ENCODE data around the gene CFAP46.
"Not testable (repeated sequence)": the region's sequence is repeated elsewhere in the genome, so short reads cannot be mapped to it uniquely, and the experiment has no call there.

The CFAP46 gene

GRCh38 chr10:132804785-132805426, 137.5 kb downstream of the CFAP46 start:
- WGBS, 2 experiments (ENCODE audit: insufficient coverage in 2 of 2), result 82 to 84% methylated on average over 21 to 22 of the region's 23 CpGs
- H3K9me3 ChIP-seq (ENCODE audit: control insufficient read depth, low read length), result peaks cover 2% of the 10 kb centered on the region
- no peak overlapping the region for H3K27ac ChIP-seq (ENCODE audit: low read depth, low read length, severe bottlenecking)
- H3K36me3 ChIP-seq (ENCODE audit: control insufficient read depth, insufficient read depth, low read length), result no peaks in the 10 kb centered on the region
- H3K4me1 ChIP-seq (ENCODE audit: control insufficient read depth, insufficient read depth, low read length, poor library complexity, severe bottlenecking), result no peaks in the 10 kb centered on the region
- no peak overlapping the region for H3K4me3 ChIP-seq (ENCODE audit: extremely low read depth, insufficient read depth, low read length, poor library complexity, severe bottlenecking)

- H3K36me3 ChIP-seq (ENCODE audit: control insufficient read depth, insufficient read depth, low read length), result no peaks in the 10 kb centered on the region
- no peak overlapping the region for H3K4me3 ChIP-seq (ENCODE audit: extremely low read depth, insufficient read depth, low read length, poor library complexity, severe bottlenecking)
- H3K9me3 ChIP-seq (ENCODE audit: control insufficient read depth, low read length), result peaks cover 2% of the 10 kb centered on the region
- WGBS, 2 experiments (ENCODE audit: insufficient coverage in 2 of 2), result 82% methylated on average over 3 of the region's 11 CpGs; no CpG with 5 or more reads in 1 of the 2 experiments
- H3K27ac ChIP-seq (ENCODE audit: low read depth, low read length, severe bottlenecking), result no peak overlapping the region
- H3K4me1 ChIP-seq (ENCODE audit: control insufficient read depth, insufficient read depth, low read length, poor library complexity, severe bottlenecking), result no peaks in the 10 kb centered on the region
These were observed 138.1 kb downstream of the CFAP46 start for GRCh38 chr10:132804287-132804686.

GRCh38 chr10:132803416-132804210, 138.8 kb downstream of the CFAP46 start:
- peaks cover 2% of the 10 kb centered on the region for H3K9me3 ChIP-seq (ENCODE audit: control insufficient read depth, low read length)
- 94 to 95% methylated on average over 21 to 29 of the region's 34 CpGs for WGBS, 2 experiments (ENCODE audit: insufficient coverage in 2 of 2)
- no peaks in the 10 kb centered on the region for H3K36me3 ChIP-seq (ENCODE audit: control insufficient read depth, insufficient read depth, low read length)
- H3K4me3 ChIP-seq (ENCODE audit: extremely low read depth, insufficient read depth, low read length, poor library complexity, severe bottlenecking), result no peak overlapping the region
- no peaks in the 10 kb centered on the region for H3K4me1 ChIP-seq (ENCODE audit: control insufficient read depth, insufficient read depth, low read length, poor library complexity, severe bottlenecking)
- H3K27ac ChIP-seq (ENCODE audit: low read depth, low read length, severe bottlenecking), result no peak overlapping the region

GRCh38 chr10:132802694-132803320, 139.6 kb downstream of the CFAP46 start:
- H3K27ac ChIP-seq (ENCODE audit: low read depth, low read length, severe bottlenecking), result no peak overlapping the region
- 83 to 86% methylated on average over 9 to 14 of the region's 16 CpGs for WGBS, 2 experiments (ENCODE audit: insufficient coverage in 2 of 2)
- H3K36me3 ChIP-seq (ENCODE audit: control insufficient read depth, insufficient read depth, low read length), result no peaks in the 10 kb centered on the region
- peaks cover 2% of the 10 kb centered on the region for H3K9me3 ChIP-seq (ENCODE audit: control insufficient read depth, low read length)
- no peaks in the 10 kb centered on the region for H3K4me1 ChIP-seq (ENCODE audit: control insufficient read depth, insufficient read depth, low read length, poor library complexity, severe bottlenecking)
- no peak overlapping the region for H3K4me3 ChIP-seq (ENCODE audit: extremely low read depth, insufficient read depth, low read length, poor library complexity, severe bottlenecking)

- no peaks in the 10 kb centered on the region for H3K4me1 ChIP-seq (ENCODE audit: control insufficient read depth, insufficient read depth, low read length, poor library complexity, severe bottlenecking)
- peaks cover 2% of the 10 kb centered on the region for H3K9me3 ChIP-seq (ENCODE audit: control insufficient read depth, low read length)
- H3K4me3 ChIP-seq (ENCODE audit: extremely low read depth, insufficient read depth, low read length, poor library complexity, severe bottlenecking), result no peak overlapping the region
- WGBS, 2 experiments (ENCODE audit: insufficient coverage in 2 of 2), result 98% methylated on average over 6 to 7 of the region's 8 CpGs
- H3K27ac ChIP-seq (ENCODE audit: low read depth, low read length, severe bottlenecking), result no peak overlapping the region
- no peaks in the 10 kb centered on the region for H3K36me3 ChIP-seq (ENCODE audit: control insufficient read depth, insufficient read depth, low read length)
These were observed 140.3 kb downstream of the CFAP46 start for GRCh38 chr10:132802048-132802447.

- 92 to 96% methylated on average over 6 to 10 of the region's 11 CpGs for WGBS, 2 experiments (ENCODE audit: insufficient coverage in 2 of 2)
These were observed 142.5 kb downstream of the CFAP46 start for GRCh38 chr10:132799865-132800264.

GRCh38 chr10:132798876-132799275, 143.5 kb downstream of the CFAP46 start:
- Histone ChIP-seq H3K4me3 (ENCODE audit: extremely low read depth, insufficient read depth, low read length, poor library complexity, severe bottlenecking) (no peak overlapping the region), H3K36me3 (ENCODE audit: control insufficient read depth, insufficient read depth, low read length) (no peaks in the 10 kb centered on the region), H3K9me3 (ENCODE audit: control insufficient read depth, low read length) (peaks cover 2% of the 10 kb centered on the region), H3K4me1 (ENCODE audit: control insufficient read depth, insufficient read depth, low read length, poor library complexity, severe bottlenecking) (no peaks in the 10 kb centered on the region), H3K27ac (ENCODE audit: low read depth, low read length, severe bottlenecking) (no peak overlapping the region)
- 91 to 95% methylated on average over 10 to 13 of the region's 15 CpGs for WGBS, 2 experiments (ENCODE audit: insufficient coverage in 2 of 2)

More at GRCh38 chr10:132799865-132800264, 142.5 kb downstream of the CFAP46 start:
- Histone ChIP-seq H3K36me3 (ENCODE audit: control insufficient read depth, insufficient read depth, low read length) (no peaks in the 10 kb centered on the region), H3K27ac (ENCODE audit: low read depth, low read length, severe bottlenecking) (no peak overlapping the region), H3K4me3 (ENCODE audit: extremely low read depth, insufficient read depth, low read length, poor library complexity, severe bottlenecking) (no peak overlapping the region), H3K9me3 (ENCODE audit: control insufficient read depth, low read length) (peaks cover 2% of the 10 kb centered on the region), H3K4me1 (ENCODE audit: control insufficient read depth, insufficient read depth, low read length, poor library complexity, severe bottlenecking) (no peaks in the 10 kb centered on the region)

GRCh38 chr10:132798403-132798802, 144.0 kb downstream of the CFAP46 start:
- H3K27ac ChIP-seq (ENCODE audit: low read depth, low read length, severe bottlenecking), result no peak overlapping the region
- 90 to 96% methylated on average over 15 to 21 of the region's 21 CpGs for WGBS, 2 experiments (ENCODE audit: insufficient coverage in 2 of 2)

GRCh38 chr10:132797986-132798385, 144.4 kb downstream of the CFAP46 start:
- H3K27ac ChIP-seq (ENCODE audit: low read depth, low read length, severe bottlenecking); H3K36me3 ChIP-seq (ENCODE audit: control insufficient read depth, insufficient read depth, low read length); H3K9me3 ChIP-seq (ENCODE audit: control insufficient read depth, low read length); H3K4me3 ChIP-seq (ENCODE audit: extremely low read depth, insufficient read depth, low read length, poor library complexity, severe bottlenecking); H3K4me1 ChIP-seq (ENCODE audit: control insufficient read depth, insufficient read depth, low read length, poor library complexity, severe bottlenecking): not testable (repeated sequence)
- WGBS, 2 experiments (ENCODE audit: insufficient coverage in 2 of 2), result 93 to 95% methylated on average over 17 to 22 of the region's 32 CpGs

More at GRCh38 chr10:132798403-132798802, 144.0 kb downstream of the CFAP46 start:
- H3K36me3 ChIP-seq (ENCODE audit: control insufficient read depth, insufficient read depth, low read length), result no peaks in the 10 kb centered on the region
- H3K4me3 ChIP-seq (ENCODE audit: extremely low read depth, insufficient read depth, low read length, poor library complexity, severe bottlenecking), result no peak overlapping the region
- H3K9me3 ChIP-seq (ENCODE audit: control insufficient read depth, low read length), result peaks cover 2% of the 10 kb centered on the region
- no peaks in the 10 kb centered on the region for H3K4me1 ChIP-seq (ENCODE audit: control insufficient read depth, insufficient read depth, low read length, poor library complexity, severe bottlenecking)

GRCh38 chr10:132796846-132797245, 145.5 kb downstream of the CFAP46 start:
- Histone ChIP-seq H3K4me3 (ENCODE audit: extremely low read depth, insufficient read depth, low read length, poor library complexity, severe bottlenecking) (no peak overlapping the region), H3K27ac (ENCODE audit: low read depth, low read length, severe bottlenecking) (no peak overlapping the region), H3K36me3 (ENCODE audit: control insufficient read depth, insufficient read depth, low read length) (no peaks in the 10 kb centered on the region), H3K9me3 (ENCODE audit: control insufficient read depth, low read length) (peaks cover under 1% of the 10 kb centered on the region), H3K4me1 (ENCODE audit: control insufficient read depth, insufficient read depth, low read length, poor library complexity, severe bottlenecking) (no peaks in the 10 kb centered on the region)
- 89 to 92% methylated on average over 20 to 21 of the region's 21 CpGs for WGBS, 2 experiments (ENCODE audit: insufficient coverage in 2 of 2)

Measured in mesodermal cell (in vitro differentiated cells).